ENCODE measurements around the gene TBRG4.

Gene TBRG4

DNA sequence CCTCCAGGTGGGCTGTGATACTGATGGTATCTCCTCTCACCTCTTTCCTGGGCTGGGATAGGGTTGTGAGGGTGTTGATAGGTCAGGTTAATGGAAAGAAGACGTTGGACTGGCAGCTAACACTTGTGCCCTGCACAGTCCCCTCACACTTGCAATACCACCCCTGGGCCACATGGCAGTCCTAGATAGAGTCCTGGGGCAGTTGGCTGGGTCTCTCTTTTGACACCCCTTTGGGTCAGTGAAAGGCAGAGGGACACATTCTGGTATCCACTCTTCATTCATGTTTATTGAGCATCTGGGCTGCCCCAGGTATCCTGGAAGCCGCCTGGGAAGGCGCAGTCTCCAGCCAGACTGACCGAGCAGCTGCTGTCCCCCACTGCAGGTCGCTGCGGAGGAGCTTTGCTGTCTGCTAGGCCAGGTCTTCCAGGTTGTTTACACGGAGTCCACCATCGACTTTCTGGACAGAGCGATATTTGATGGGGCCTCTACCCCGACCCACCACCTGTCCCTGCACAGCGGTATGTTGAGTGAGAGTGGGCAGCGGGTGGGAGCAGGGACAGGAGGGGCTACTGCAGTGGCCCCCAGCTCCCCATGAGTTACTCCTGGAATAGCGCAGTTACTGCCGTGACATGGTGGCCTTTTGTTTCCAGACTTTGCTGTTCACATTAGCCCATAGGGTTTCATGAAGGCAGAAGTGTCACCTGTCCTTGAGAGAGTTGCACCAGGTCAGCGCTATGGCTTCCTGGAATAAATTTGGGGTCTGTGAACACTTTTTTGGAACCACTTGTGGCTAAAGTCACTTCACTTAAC, 41.8 kb downstream of the TBRG4 start:
- TF ChIP-seq EGR1 (IDR thresholded peaks at IDR 0.05) (no peak), ZBTB7A (IDR thresholded peaks at IDR 0.05; ENCODE audit: low read depth) (no peak), TEAD4 (IDR thresholded peaks at IDR 0.05) (no peak), TCF12 (IDR thresholded peaks at IDR 0.05; ENCODE audit: low read depth) (no peak), EP300 (IDR thresholded peaks at IDR 0.05; ENCODE audit: borderline replicate concordance) (no peak), YY1 (IDR thresholded peaks at IDR 0.05; ENCODE audit: low read depth) (no peak), CEBPB (IDR thresholded peaks at IDR 0.05) (no peak), TAF1 (IDR thresholded peaks at IDR 0.05; ENCODE audit: low read depth) (no peak), FOXM1 (IDR thresholded peaks at IDR 0.05; ENCODE audit: borderline replicate concordance, low read depth) (no peak), CREB1 (IDR thresholded peaks at IDR 0.05; ENCODE audit: low read depth) (no peak), NFIC (IDR thresholded peaks at IDR 0.05) (no peak), RAD21 (IDR thresholded peaks at IDR 0.05; ENCODE audit: low read depth) (no peak)
- TF ChIP-seq, protein P1, sequence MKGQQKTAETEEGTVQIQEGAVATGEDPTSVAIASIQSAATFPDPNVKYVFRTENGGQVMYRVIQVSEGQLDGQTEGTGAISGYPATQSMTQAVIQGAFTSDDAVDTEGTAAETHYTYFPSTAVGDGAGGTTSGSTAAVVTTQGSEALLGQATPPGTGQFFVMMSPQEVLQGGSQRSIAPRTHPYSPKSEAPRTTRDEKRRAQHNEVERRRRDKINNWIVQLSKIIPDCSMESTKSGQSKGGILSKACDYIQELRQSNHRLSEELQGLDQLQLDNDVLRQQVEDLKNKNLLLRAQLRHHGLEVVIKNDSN (IDR thresholded peaks at IDR 0.05): no peak
- TF ChIP-seq, protein P2, sequence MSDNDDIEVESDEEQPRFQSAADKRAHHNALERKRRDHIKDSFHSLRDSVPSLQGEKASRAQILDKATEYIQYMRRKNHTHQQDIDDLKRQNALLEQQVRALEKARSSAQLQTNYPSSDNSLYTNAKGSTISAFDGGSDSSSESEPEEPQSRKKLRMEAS (IDR thresholded peaks at IDR 0.05): no peak
- TF ChIP-seq, protein P3, sequence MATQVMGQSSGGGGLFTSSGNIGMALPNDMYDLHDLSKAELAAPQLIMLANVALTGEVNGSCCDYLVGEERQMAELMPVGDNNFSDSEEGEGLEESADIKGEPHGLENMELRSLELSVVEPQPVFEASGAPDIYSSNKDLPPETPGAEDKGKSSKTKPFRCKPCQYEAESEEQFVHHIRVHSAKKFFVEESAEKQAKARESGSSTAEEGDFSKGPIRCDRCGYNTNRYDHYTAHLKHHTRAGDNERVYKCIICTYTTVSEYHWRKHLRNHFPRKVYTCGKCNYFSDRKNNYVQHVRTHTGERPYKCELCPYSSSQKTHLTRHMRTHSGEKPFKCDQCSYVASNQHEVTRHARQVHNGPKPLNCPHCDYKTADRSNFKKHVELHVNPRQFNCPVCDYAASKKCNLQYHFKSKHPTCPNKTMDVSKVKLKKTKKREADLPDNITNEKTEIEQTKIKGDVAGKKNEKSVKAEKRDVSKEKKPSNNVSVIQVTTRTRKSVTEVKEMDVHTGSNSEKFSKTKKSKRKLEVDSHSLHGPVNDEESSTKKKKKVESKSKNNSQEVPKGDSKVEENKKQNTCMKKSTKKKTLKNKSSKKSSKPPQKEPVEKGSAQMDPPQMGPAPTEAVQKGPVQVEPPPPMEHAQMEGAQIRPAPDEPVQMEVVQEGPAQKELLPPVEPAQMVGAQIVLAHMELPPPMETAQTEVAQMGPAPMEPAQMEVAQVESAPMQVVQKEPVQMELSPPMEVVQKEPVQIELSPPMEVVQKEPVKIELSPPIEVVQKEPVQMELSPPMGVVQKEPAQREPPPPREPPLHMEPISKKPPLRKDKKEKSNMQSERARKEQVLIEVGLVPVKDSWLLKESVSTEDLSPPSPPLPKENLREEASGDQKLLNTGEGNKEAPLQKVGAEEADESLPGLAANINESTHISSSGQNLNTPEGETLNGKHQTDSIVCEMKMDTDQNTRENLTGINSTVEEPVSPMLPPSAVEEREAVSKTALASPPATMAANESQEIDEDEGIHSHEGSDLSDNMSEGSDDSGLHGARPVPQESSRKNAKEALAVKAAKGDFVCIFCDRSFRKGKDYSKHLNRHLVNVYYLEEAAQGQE (IDR thresholded peaks at IDR 0.05; ENCODE audit: low read depth): no peak

DNA sequence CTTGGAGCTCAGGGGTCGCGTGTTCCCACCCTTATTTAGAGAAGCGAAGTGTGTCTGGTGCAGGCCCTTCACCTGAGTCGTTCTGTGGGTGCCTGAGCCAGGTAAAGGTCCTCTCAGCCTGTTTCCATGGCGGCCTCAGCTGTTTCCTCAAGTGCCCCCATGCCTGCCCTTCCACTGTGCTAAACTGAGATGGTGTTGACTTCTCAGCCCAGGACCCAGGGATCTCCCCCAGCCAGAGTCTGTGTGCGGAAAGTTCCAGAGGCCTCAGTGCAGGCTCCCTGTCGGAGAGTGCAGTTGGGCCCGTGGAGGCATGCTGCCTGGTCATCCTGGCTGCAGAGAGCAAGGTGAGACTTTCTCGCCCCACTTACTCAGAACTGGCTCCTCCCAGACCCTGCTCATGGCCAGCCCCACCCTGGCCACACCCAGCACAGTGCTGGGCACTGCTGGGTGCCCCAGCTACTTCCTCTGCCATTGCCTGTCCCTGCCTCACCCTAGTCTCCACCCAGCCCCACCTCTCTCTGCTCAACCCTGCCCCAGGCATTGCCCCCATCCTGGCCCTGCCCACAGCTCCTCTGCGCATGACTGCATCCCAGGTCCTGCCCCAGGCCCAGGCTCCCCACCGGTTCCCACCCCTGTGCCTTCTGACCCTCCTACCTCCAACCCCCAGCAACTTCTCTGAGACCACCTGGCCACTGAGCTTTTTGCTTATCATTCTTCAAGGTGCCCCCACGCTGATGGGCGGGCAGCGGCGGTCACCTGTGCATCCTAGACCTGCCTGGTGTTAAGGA, 43.1 kb downstream of the TBRG4 start:
- no peak for TF ChIP-seq YY1 (IDR thresholded peaks at IDR 0.05; ENCODE audit: low read depth)
- no peak for TF ChIP-seq TCF12 (IDR thresholded peaks at IDR 0.05; ENCODE audit: low read depth)
- TF ChIP-seq CREB1 (IDR thresholded peaks at IDR 0.05; ENCODE audit: low read depth): no peak
- no peak for TF ChIP-seq RAD21 (IDR thresholded peaks at IDR 0.05; ENCODE audit: low read depth)
- TF ChIP-seq CEBPB (IDR thresholded peaks at IDR 0.05): no peak
- TF ChIP-seq, protein P2 (IDR thresholded peaks at IDR 0.05): no peak
- TF ChIP-seq TAF1 (IDR thresholded peaks at IDR 0.05; ENCODE audit: low read depth): no peak
- no peak for TF ChIP-seq FOXM1 (IDR thresholded peaks at IDR 0.05; ENCODE audit: borderline replicate concordance, low read depth)
- no peak for TF ChIP-seq ZBTB7A (IDR thresholded peaks at IDR 0.05; ENCODE audit: low read depth)
- no peak for TF ChIP-seq NFIC (IDR thresholded peaks at IDR 0.05)
- no peak for TF ChIP-seq EGR1 (IDR thresholded peaks at IDR 0.05)
- TF ChIP-seq, protein P3 (IDR thresholded peaks at IDR 0.05; ENCODE audit: low read depth): no peak
- TF ChIP-seq TEAD4 (IDR thresholded peaks at IDR 0.05): no peak
- TF ChIP-seq, protein P1 (IDR thresholded peaks at IDR 0.05): no peak
- TF ChIP-seq EP300 (IDR thresholded peaks at IDR 0.05; ENCODE audit: borderline replicate concordance): no peak

DNA sequence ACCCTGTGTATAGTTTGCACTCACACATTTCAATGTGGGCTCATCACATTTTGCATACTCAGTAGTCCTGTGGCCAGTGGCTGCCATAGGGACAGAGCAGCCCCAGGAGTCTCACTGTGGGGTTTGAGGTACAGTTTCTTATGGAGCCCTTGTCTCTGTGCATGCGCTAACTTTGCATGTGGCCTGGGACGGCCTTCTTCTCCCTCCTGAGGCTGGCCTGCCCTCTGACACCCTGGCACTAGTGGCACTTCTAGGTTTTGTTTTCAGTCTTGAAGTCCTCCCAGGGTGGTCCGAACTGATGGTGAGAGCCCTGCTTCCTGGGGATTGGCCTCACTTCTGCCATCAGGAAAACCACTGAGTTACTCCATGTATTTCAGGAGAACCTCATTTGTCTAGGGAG, 43.9 kb downstream of the TBRG4 start:
- TF ChIP-seq CEBPB (IDR thresholded peaks at IDR 0.05): no peak
- no peak for TF ChIP-seq TEAD4 (IDR thresholded peaks at IDR 0.05)
- TF ChIP-seq TAF1 (IDR thresholded peaks at IDR 0.05; ENCODE audit: low read depth): no peak
- no peak for TF ChIP-seq CREB1 (IDR thresholded peaks at IDR 0.05; ENCODE audit: low read depth)
- TF ChIP-seq, protein P1 (IDR thresholded peaks at IDR 0.05): no peak
- TF ChIP-seq, protein P3 (IDR thresholded peaks at IDR 0.05; ENCODE audit: low read depth): no peak
- TF ChIP-seq NFIC (IDR thresholded peaks at IDR 0.05): no peak
- no peak for TF ChIP-seq FOXM1 (IDR thresholded peaks at IDR 0.05; ENCODE audit: borderline replicate concordance, low read depth)
- no peak for TF ChIP-seq TCF12 (IDR thresholded peaks at IDR 0.05; ENCODE audit: low read depth)
- TF ChIP-seq YY1 (IDR thresholded peaks at IDR 0.05; ENCODE audit: low read depth): no peak
- no peak for TF ChIP-seq EGR1 (IDR thresholded peaks at IDR 0.05)
- TF ChIP-seq, protein P2 (IDR thresholded peaks at IDR 0.05): no peak
- TF ChIP-seq ZBTB7A (IDR thresholded peaks at IDR 0.05; ENCODE audit: low read depth): no peak
- TF ChIP-seq RAD21 (IDR thresholded peaks at IDR 0.05; ENCODE audit: low read depth): no peak
- no peak for TF ChIP-seq EP300 (IDR thresholded peaks at IDR 0.05; ENCODE audit: borderline replicate concordance)
